Fibroblast of peridontal ligament (primary cell): ENCODE results near the gene RAB6D.
"Not testable (repeated sequence)": the region's sequence is repeated elsewhere in the genome, so short reads cannot be mapped to it uniquely, and the experiment has no call there.

ENCODE experiments used
- DNase-seq: peaks from one replicate; pipeline ENCODE4 v3.0.0-alpha.2; 2010; ENCODE audit errors: extremely low read depth

Gene RAB6D

GRCh38 chr2:131363703-131364186 lies at the start of gene RAB6D:
Gene RAB6D (minus strand): TSS chr2:131364168. CDS start chr2:131363720, 448 bp downstream.
- not testable (repeated sequence) for DNase-seq

- peak; percentile 78 for DNase-seq
Observed at GRCh38 chr2:131413148-131413747, 49.3 kb upstream of the RAB6D start.

- no peak for DNase-seq
Observed at GRCh38 chr2:131410173-131410572, 46.2 kb upstream of the RAB6D start.

- no peak for DNase-seq
Observed at GRCh38 chr2:131408778-131409177, 44.8 kb upstream of the RAB6D start.

GRCh38 chr2:131408207-131408606 lies 44.2 kb upstream of the RAB6D start:
- no peak for DNase-seq

GRCh38 chr2:131404753-131405152 lies 40.8 kb upstream of the RAB6D start:
- no peak for DNase-seq

GRCh38 chr2:131402320-131403039 lies 38.5 kb upstream of the RAB6D start:
- DNase-seq = no peak

GRCh38 chr2:131400849-131401248 lies 36.9 kb upstream of the RAB6D start:
- no peak for DNase-seq

GRCh38 chr2:131400441-131400840 lies 36.5 kb upstream of the RAB6D start:
- DNase-seq = not testable (repeated sequence)

- not testable (repeated sequence) for DNase-seq
Observed at GRCh38 chr2:131396209-131396608, 32.2 kb upstream of the RAB6D start.

GRCh38 chr2:131395024-131395645 lies 31.2 kb upstream of the RAB6D start:
- not testable (repeated sequence) for DNase-seq

- no peak for DNase-seq
Observed at GRCh38 chr2:131394147-131394931, 30.4 kb upstream of the RAB6D start.

- not testable (repeated sequence) for DNase-seq
Observed at GRCh38 chr2:131391953-131392352, 28.0 kb upstream of the RAB6D start.

GRCh38 chr2:131391471-131391870 lies 27.5 kb upstream of the RAB6D start:
- not testable (repeated sequence) for DNase-seq

GRCh38 chr2:131390495-131391130 lies 26.6 kb upstream of the RAB6D start:
- not testable (repeated sequence) for DNase-seq

GRCh38 chr2:131389657-131390056 lies 25.7 kb upstream of the RAB6D start:
- no peak for DNase-seq

GRCh38 chr2:131388834-131389233 lies 24.9 kb upstream of the RAB6D start:
- DNase-seq = not testable (repeated sequence)

GRCh38 chr2:131373111-131373510 lies 9.1 kb upstream of the RAB6D start:
- not testable (repeated sequence) for DNase-seq

- no peak for DNase-seq
Observed at GRCh38 chr2:131369954-131370353, 6.0 kb upstream of the RAB6D start.

GRCh38 chr2:131368493-131369066 lies 4.6 kb upstream of the RAB6D start:
- DNase-seq = not testable (repeated sequence)

- no peak for DNase-seq
Observed at GRCh38 chr2:131367352-131367751, 3.4 kb upstream of the RAB6D start.
